H1 (cell line): ENCODE measurements around the gene YOD1. TPM values are rescaled to one million over a fixed set of nuclear protein-coding genes. Genes with fewer than 3 reads are reported as not detected.
A peak's percentile ranks its signal among the peaks of the same experiment; 100 is the strongest.

Experiments
- ATF2 ChIP-seq: IDR thresholded peaks from 2 replicates; pipeline ENCODE4 v1.6.1; 2012; ENCODE audit warnings: low read length, inconsistent platforms
- BACH1 ChIP-seq: IDR thresholded peaks from 2 replicates; pipeline ENCODE4 v1.6.1; 2012; ENCODE audit warnings: low read length, improper control_type of control experiment
- BCL11A ChIP-seq, 2 experiments: IDR thresholded peaks; one replicate each; pipeline ENCODE4 v1.6.1; 2011; ENCODE audit warnings: low read depth in 2 of 2, low read length in 2 of 2, mild to moderate bottlenecking in 2 of 2
- CHD2 ChIP-seq: IDR thresholded peaks from 2 replicates; pipeline ENCODE4 v1.6.1; 2012; ENCODE audit warnings: low read length, improper control_type of control experiment
- EZH2 ChIP-seq: fragments of 200-600 bp; sonication (generic); IDR thresholded peaks from 2 replicates; pipeline ENCODE4 v1.7.1; 2012; ENCODE audit warnings: low read depth, mild to moderate bottlenecking, moderate library complexity, low read length, inconsistent platforms; ENCODE audit not compliant: severe bottlenecking
- MAX ChIP-seq: IDR thresholded peaks from 2 replicates; pipeline ENCODE4 v1.6.1; 2012; ENCODE audit warnings: inconsistent platforms
- POLR2A ChIP-seq, 2 experiments: IDR thresholded peaks; 1 replicate in 1 of 2; 2 replicates in 1 of 2; pipeline ENCODE4 v1.6.1; 2011; ENCODE audit warnings: low read depth in 2 of 2, low read length in 2 of 2, mild to moderate bottlenecking in 2 of 2; ENCODE audit errors: control extremely low read depth in 1 of 2
- polyA plus RNA-seq, 7 experiments: library from polyadenylated mRNA; depleted of rRNA in 3 of 7; stranded (reverse) in 5 of 7; unstranded in 2 of 7; fragments of >200 nt in 5 of 7; fragments of 200-250 nt in 2 of 7; gene quantifications; 1 replicate in 5 of 7; 2 replicates in 1 of 7; 4 replicates in 1 of 7; pipeline versions ENCODE4 v1.2.1 to v1.2.3, GENCODE V29; 2011 to 2013; ENCODE audit warnings: missing spikeins in 2 of 7, mixed read lengths in 2 of 7
- total RNA-seq: library from RNA; stranded (reverse); fragmentation: NEBNext Ultra II Directional; extraction: Animal tissue kit (Norgen Biotek cat#: 25700); gene quantifications from 2 replicates; pipeline ENCODE4 v1.2.1, GENCODE V29; 2021
- TF ChIP-seq, protein P1 (sequence below), 3 experiments: IDR thresholded peaks; 1 replicate in 2 of 3; 2 replicates in 1 of 3; pipeline versions ENCODE4 v1.5.1 to v1.6.1; 2011; ENCODE audit warnings: low read length in 3 of 3, mild to moderate bottlenecking in 3 of 3, inconsistent platforms in 2 of 3, low read depth in 1 of 3, moderate library complexity in 1 of 3; ENCODE audit not compliant: insufficient read depth in 1 of 3; ENCODE audit errors: control extremely low read depth in 1 of 3

The YOD1 gene
- total and polyA plus RNA-seq, 2 of the 8 experiments (the other 6 are each of a cell fraction or from before 2014, with no cell fraction given): 1.9 to 11.8 TPM

DNA sequence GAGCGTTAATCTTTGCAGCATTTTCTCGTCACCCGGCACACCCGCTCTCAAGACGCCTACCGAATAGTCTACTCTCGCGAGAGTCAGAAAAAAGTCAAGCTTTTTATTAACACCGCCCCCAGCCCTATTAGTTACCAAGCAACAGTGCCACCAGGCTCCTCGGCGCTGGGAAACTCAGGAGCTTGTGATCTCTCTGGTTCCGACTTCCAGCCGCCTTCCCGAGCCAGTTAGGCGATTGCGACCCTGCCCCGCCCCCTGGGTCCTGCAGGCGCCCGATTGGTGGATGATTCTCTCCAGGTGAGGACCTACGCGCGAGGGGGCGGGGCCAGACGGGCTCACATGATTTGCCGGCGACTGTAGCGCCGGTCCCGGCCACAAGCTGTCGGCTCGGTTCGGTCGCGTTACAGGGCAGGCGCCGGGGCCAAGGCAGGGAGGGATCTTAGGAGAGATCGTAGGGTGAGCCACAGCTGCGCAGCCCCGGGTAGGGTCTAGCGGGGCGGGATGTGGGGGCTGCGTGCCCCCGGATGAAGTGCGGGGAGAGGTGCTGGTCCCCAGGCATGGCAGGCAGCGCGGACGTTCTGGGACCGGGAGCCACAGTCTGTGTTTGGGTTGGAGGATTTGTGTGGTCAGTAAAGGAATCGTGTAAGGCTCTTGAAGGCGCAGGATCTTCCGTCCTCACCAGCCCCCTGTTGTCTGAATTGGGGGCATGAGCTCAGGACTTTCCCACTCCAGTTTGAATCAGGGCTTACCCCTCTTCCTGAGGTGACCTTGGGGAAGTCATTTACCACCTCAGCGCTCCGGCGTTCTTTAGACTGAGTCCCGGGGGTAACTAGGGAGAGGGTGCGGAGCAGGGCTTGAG lies 2.1 kb upstream of the YOD1 start, which contains the start of gene PFKFB2 (continued):
- TF ChIP-seq ATF2: 0 out of 2 replicates have a peak, but pooled peaks have one; percentile 35
- no peak for TF ChIP-seq BCL11A (IDR thresholded peaks at IDR 0.05; ENCODE audit: low read depth in 2 of 2, low read length in 2 of 2)
- TF ChIP-seq BACH1: no peak; the same call in 1 of the 2 replicates
- TF ChIP-seq, protein P1, sequence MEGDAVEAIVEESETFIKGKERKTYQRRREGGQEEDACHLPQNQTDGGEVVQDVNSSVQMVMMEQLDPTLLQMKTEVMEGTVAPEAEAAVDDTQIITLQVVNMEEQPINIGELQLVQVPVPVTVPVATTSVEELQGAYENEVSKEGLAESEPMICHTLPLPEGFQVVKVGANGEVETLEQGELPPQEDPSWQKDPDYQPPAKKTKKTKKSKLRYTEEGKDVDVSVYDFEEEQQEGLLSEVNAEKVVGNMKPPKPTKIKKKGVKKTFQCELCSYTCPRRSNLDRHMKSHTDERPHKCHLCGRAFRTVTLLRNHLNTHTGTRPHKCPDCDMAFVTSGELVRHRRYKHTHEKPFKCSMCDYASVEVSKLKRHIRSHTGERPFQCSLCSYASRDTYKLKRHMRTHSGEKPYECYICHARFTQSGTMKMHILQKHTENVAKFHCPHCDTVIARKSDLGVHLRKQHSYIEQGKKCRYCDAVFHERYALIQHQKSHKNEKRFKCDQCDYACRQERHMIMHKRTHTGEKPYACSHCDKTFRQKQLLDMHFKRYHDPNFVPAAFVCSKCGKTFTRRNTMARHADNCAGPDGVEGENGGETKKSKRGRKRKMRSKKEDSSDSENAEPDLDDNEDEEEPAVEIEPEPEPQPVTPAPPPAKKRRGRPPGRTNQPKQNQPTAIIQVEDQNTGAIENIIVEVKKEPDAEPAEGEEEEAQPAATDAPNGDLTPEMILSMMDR (IDR thresholded peaks at IDR 0.05; ENCODE audit: control extremely low read depth in 1 of 3, insufficient read depth in 1 of 3, low read depth in 1 of 3, low read length in 3 of 3): no peak
- TF ChIP-seq CHD2: peak; percentile 98
- peak; percentile 65 for TF ChIP-seq MAX
- peak; percentile 88 to 93 for TF ChIP-seq POLR2A (IDR thresholded peaks at IDR 0.05; ENCODE audit: control extremely low read depth in 1 of 2, low read depth in 2 of 2, low read length in 2 of 2)
- no peak for TF ChIP-seq EZH2
